Sigmoid colon (tissue), 4 donors: ENCODE results near the gene LTBR.

Experiments
- POLR2AphosphoS5 ChIP-seq, 4 donors: sonication (generic); formaldehyde crosslinking; IDR thresholded peaks; one replicate each; pipeline ENCODE4 v1.6.1; 2017; ENCODE audit warnings: antibody characterized with exemption in 4 of 4
- TF ChIP-seq, protein P1 (sequence below), 4 experiments: fragments of 450-650 bp in 3 of 4; fragments of 200-600 bp in 1 of 4; IDR thresholded peaks; one replicate each; pipeline ENCODE4 v1.5.1; 2016 to 2019; ENCODE audit warnings: antibody characterized with exemption in 4 of 4, mild to moderate bottlenecking in 3 of 4, moderate library complexity in 2 of 4

DNA sequence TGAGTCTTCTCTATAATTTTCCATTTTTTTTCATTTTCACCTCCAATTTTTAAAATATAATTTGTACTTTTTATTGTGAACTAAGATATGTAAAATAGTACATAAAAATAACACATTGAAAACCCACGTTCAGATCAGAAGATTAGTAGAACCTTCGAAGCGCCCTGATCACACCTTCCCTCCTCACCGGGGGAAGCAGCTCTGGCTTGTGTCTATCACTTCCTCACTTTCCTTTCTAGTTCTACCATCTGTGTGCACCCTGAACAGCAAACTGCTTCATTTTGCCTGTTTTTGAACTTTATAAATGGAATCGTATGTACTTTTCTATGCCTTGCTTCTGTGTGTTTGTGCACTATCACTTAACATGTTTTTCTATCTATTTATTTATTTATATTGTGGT, 49.0 kb downstream of the LTBR start:
- TF ChIP-seq, protein P1, sequence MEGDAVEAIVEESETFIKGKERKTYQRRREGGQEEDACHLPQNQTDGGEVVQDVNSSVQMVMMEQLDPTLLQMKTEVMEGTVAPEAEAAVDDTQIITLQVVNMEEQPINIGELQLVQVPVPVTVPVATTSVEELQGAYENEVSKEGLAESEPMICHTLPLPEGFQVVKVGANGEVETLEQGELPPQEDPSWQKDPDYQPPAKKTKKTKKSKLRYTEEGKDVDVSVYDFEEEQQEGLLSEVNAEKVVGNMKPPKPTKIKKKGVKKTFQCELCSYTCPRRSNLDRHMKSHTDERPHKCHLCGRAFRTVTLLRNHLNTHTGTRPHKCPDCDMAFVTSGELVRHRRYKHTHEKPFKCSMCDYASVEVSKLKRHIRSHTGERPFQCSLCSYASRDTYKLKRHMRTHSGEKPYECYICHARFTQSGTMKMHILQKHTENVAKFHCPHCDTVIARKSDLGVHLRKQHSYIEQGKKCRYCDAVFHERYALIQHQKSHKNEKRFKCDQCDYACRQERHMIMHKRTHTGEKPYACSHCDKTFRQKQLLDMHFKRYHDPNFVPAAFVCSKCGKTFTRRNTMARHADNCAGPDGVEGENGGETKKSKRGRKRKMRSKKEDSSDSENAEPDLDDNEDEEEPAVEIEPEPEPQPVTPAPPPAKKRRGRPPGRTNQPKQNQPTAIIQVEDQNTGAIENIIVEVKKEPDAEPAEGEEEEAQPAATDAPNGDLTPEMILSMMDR (IDR thresholded peaks at IDR 0.05) = no peak
- TF ChIP-seq POLR2AphosphoS5 (IDR thresholded peaks at IDR 0.05) = no peak
